Activated naive CD8-positive, alpha-beta T cell treated with anti-CD3 and anti-CD28 coated beads, Interleukin-2, amount 10 ng/mL, durations not matched to agents 7 days and 5 days (primary cell): Measurements from ENCODE around the gene TSR2. TPM values are rescaled to one million over a fixed set of nuclear protein-coding genes. Genes with fewer than 3 reads are reported as not detected.

Source experiments
- ATAC-seq: fragments of 150-1000 bp; cut with Tn5 transposase; one replicate; pipeline ENCODE4 v1.10.0; 2021; ENCODE audit warnings: low read depth, moderate library complexity
- POLR2A ChIA-PET: fragments of 350-600 bp; sonication (Branson Sonifier 250); formaldehyde crosslinking; loops from one replicate; lab custom pipeline; 2021; ENCODE audit warnings: antibody characterized with exemption; lab: Charles Lee
- DNase-seq: peaks from one replicate; pipeline ENCODE4 v3.0.0; 2021
- H3K27ac Mint-ChIP-seq: one replicate; pipeline ENCODE4 v1.8.0; 2022; ENCODE audit warnings: mild to moderate bottlenecking, mixed read lengths
- H3K27me3 Mint-ChIP-seq: one replicate; pipeline ENCODE4 v1.8.0; 2022; ENCODE audit warnings: mild to moderate bottlenecking, moderate library complexity, mixed read lengths
- H3K36me3 Mint-ChIP-seq: one replicate; pipeline ENCODE4 v1.8.0; 2021; ENCODE audit warnings: mild to moderate bottlenecking, mixed read lengths
- H3K4me1 Mint-ChIP-seq: one replicate; pipeline ENCODE4 v1.8.0; 2021; ENCODE audit warnings: mixed read lengths
- H3K4me3 Mint-ChIP-seq: one replicate; pipeline ENCODE4 v1.8.0; 2022; ENCODE audit warnings: mild to moderate bottlenecking, moderate library complexity, mixed read lengths
- H3K9me3 Mint-ChIP-seq: one replicate; pipeline ENCODE4 v1.8.0; 2021; ENCODE audit warnings: mixed read lengths
- total RNA-seq, 2 experiments: library from RNA; stranded (reverse); gene quantifications; one replicate each; pipeline ENCODE4 v1.2.3, GENCODE V29; 2021

TSR2 gene
- 10 to 100 TPM; 32.4 to 33.8 TPM for total RNA-seq

GRCh38 chrX:54439960-54440871, at the start of gene TSR2:
Gene TSR2 (plus strand): TSS chrX:54440404. CDS start chrX:54440422, 18 bp downstream.
- no peaks in the 10 kb centered on the region for H3K27me3 Mint-ChIP-seq
- H3K4me3 Mint-ChIP-seq, result peak within 1 kb of the TSS; percentile 91
- no peaks in the 10 kb centered on the region for H3K9me3 Mint-ChIP-seq
- DNase-seq (peak; percentile 75), ATAC-seq (peak; percentile 95)
- peaks cover 6% of the 10 kb centered on the region for H3K36me3 Mint-ChIP-seq
- POLR2A ChIA-PET, result interaction anchor here (0.8 to 1.5 kb wide), 4 partner anchors 89 to 560 kb away, joined by 4 to 5 read pairs (median 4); partner anchors contain the start of genes APEX2 and GNL3L
- H3K4me1 Mint-ChIP-seq, result peaks cover 13% of the 10 kb centered on the region
- peak within 1 kb of the TSS; percentile 91 for H3K27ac Mint-ChIP-seq

- H3K27ac Mint-ChIP-seq, result no peak overlapping the region
Measured at GRCh38 chrX:54397113-54397512, 43.1 kb upstream of the TSR2 start.

GRCh38 chrX:54407266-54407665, 32.9 kb upstream of the TSR2 start:
- peaks cover 8% of the 10 kb centered on the region for H3K4me1 Mint-ChIP-seq
- POLR2A ChIA-PET, result no interaction called here
- no peak overlapping the region for H3K4me3 Mint-ChIP-seq
- H3K9me3 Mint-ChIP-seq, result no peaks in the 10 kb centered on the region
- ATAC-seq (no peak), DNase-seq (no peak)
- peaks cover 27% of the 10 kb centered on the region for H3K27me3 Mint-ChIP-seq
- H3K27ac Mint-ChIP-seq, result no peak overlapping the region
- no peaks in the 10 kb centered on the region for H3K36me3 Mint-ChIP-seq

More at GRCh38 chrX:54397113-54397512, 43.1 kb upstream of the TSR2 start:
- H3K27me3 Mint-ChIP-seq, result peaks cover 3% of the 10 kb centered on the region
- peaks cover 1% of the 10 kb centered on the region for H3K9me3 Mint-ChIP-seq
- DNase-seq, result no peak
- ATAC-seq, result no peak
- H3K4me3 Mint-ChIP-seq, result no peak overlapping the region
- no peaks in the 10 kb centered on the region for H3K4me1 Mint-ChIP-seq
- H3K36me3 Mint-ChIP-seq, result no peaks in the 10 kb centered on the region
- POLR2A ChIA-PET, result no interaction called here

- ATAC-seq, result no peak
- Mint-ChIP-seq H3K27ac (no peak overlapping the region), H3K36me3 (no peaks in the 10 kb centered on the region), H3K9me3 (no peaks in the 10 kb centered on the region), H3K4me3 (no peak overlapping the region), H3K27me3 (peaks cover 34% of the 10 kb centered on the region), H3K4me1 (peaks cover 16% of the 10 kb centered on the region)
- no peak for DNase-seq
- POLR2A ChIA-PET, result no interaction called here
Measured at GRCh38 chrX:54411732-54412131, 28.5 kb upstream of the TSR2 start.

GRCh38 chrX:54413753-54414152, 26.5 kb upstream of the TSR2 start:
- DNase-seq, result no peak
- Mint-ChIP-seq H3K4me3 (no peak overlapping the region), H3K4me1 (peaks cover 14% of the 10 kb centered on the region), H3K27me3 (peaks cover 39% of the 10 kb centered on the region), H3K9me3 (no peaks in the 10 kb centered on the region), H3K27ac (no peak overlapping the region), H3K36me3 (no peaks in the 10 kb centered on the region)
- POLR2A ChIA-PET, result no interaction called here
- no peak for ATAC-seq

- no peak for DNase-seq
- no peak overlapping the region for H3K27ac Mint-ChIP-seq
- H3K36me3 Mint-ChIP-seq, result no peaks in the 10 kb centered on the region
- no peaks in the 10 kb centered on the region for H3K9me3 Mint-ChIP-seq
- H3K4me3 Mint-ChIP-seq, result peak overlapping the region; percentile 23
- no peak for ATAC-seq
- peaks cover 49% of the 10 kb centered on the region for H3K27me3 Mint-ChIP-seq
- POLR2A ChIA-PET, result no interaction called here
- H3K4me1 Mint-ChIP-seq, result peaks cover 9% of the 10 kb centered on the region
Measured at GRCh38 chrX:54415534-54416350, 24.5 kb upstream of the TSR2 start.

- POLR2A ChIA-PET, result no interaction called here
- ATAC-seq (no peak), DNase-seq (no peak)
- no peak overlapping the region for H3K27ac Mint-ChIP-seq
- peaks cover 9% of the 10 kb centered on the region for H3K4me1 Mint-ChIP-seq
- H3K36me3 Mint-ChIP-seq, result no peaks in the 10 kb centered on the region
- peaks cover 47% of the 10 kb centered on the region for H3K27me3 Mint-ChIP-seq
- no peak overlapping the region for H3K4me3 Mint-ChIP-seq
- H3K9me3 Mint-ChIP-seq, result no peaks in the 10 kb centered on the region
Measured at GRCh38 chrX:54416965-54417364, 23.2 kb upstream of the TSR2 start.

- POLR2A ChIA-PET, result no interaction called here
- no peak for ATAC-seq
- Mint-ChIP-seq H3K27me3 (peaks cover 33% of the 10 kb centered on the region), H3K36me3 (no peaks in the 10 kb centered on the region), H3K9me3 (no peaks in the 10 kb centered on the region), H3K4me3 (no peak overlapping the region), H3K27ac (no peak overlapping the region), H3K4me1 (peaks cover 9% of the 10 kb centered on the region)
- no peak for DNase-seq
Measured at GRCh38 chrX:54419559-54420302, 20.5 kb upstream of the TSR2 start.

GRCh38 chrX:54422168-54422567, 18.0 kb upstream of the TSR2 start:
- Mint-ChIP-seq H3K27ac (no peak overlapping the region), H3K27me3 (peaks cover 25% of the 10 kb centered on the region), H3K4me3 (no peak overlapping the region), H3K36me3 (no peaks in the 10 kb centered on the region), H3K9me3 (no peaks in the 10 kb centered on the region), H3K4me1 (no peaks in the 10 kb centered on the region)
- ATAC-seq, result no peak
- POLR2A ChIA-PET, result no interaction called here
- DNase-seq, result no peak

- DNase-seq (no peak), ATAC-seq (no peak)
- H3K27me3 Mint-ChIP-seq, result peaks cover 20% of the 10 kb centered on the region
- no peaks in the 10 kb centered on the region for H3K9me3 Mint-ChIP-seq
- POLR2A ChIA-PET, result interaction anchor here (0.6 kb wide), 1 partner anchor 1347 kb away, joined by 3 read pairs; no protein-coding TSS in a partner anchor
- H3K4me3 Mint-ChIP-seq, result no peak overlapping the region
- H3K27ac Mint-ChIP-seq, result no peak overlapping the region
- no peaks in the 10 kb centered on the region for H3K4me1 Mint-ChIP-seq
- H3K36me3 Mint-ChIP-seq, result no peaks in the 10 kb centered on the region
Measured at GRCh38 chrX:54423161-54423888, 16.9 kb upstream of the TSR2 start.

GRCh38 chrX:54427837-54428424, 12.3 kb upstream of the TSR2 start:
- Mint-ChIP-seq H3K4me3 (no peak overlapping the region), H3K27me3 (no peaks in the 10 kb centered on the region), H3K36me3 (no peaks in the 10 kb centered on the region), H3K4me1 (no peaks in the 10 kb centered on the region), H3K27ac (no peak overlapping the region), H3K9me3 (no peaks in the 10 kb centered on the region)
- no peak for DNase-seq
- ATAC-seq, result no peak
- POLR2A ChIA-PET, result no interaction called here

- H3K4me3 Mint-ChIP-seq, result no peak overlapping the region
- H3K36me3 Mint-ChIP-seq, result no peaks in the 10 kb centered on the region
- no peak for DNase-seq
- no peaks in the 10 kb centered on the region for H3K9me3 Mint-ChIP-seq
- POLR2A ChIA-PET, result no interaction called here
- H3K27ac Mint-ChIP-seq, result no peak overlapping the region
- H3K27me3 Mint-ChIP-seq, result no peaks in the 10 kb centered on the region
- no peaks in the 10 kb centered on the region for H3K4me1 Mint-ChIP-seq
- no peak for ATAC-seq
Measured at GRCh38 chrX:54430519-54430918, 9.7 kb upstream of the TSR2 start.
